Amniotic epithelial cell (primary cell): ENCODE data around the gene IQGAP2.

Source experiments
- DNase-seq: peaks from one replicate; pipeline ENCODE4 v3.0.0-alpha.2; 2010; ENCODE audit warnings: low read depth

IQGAP2 gene

DNA sequence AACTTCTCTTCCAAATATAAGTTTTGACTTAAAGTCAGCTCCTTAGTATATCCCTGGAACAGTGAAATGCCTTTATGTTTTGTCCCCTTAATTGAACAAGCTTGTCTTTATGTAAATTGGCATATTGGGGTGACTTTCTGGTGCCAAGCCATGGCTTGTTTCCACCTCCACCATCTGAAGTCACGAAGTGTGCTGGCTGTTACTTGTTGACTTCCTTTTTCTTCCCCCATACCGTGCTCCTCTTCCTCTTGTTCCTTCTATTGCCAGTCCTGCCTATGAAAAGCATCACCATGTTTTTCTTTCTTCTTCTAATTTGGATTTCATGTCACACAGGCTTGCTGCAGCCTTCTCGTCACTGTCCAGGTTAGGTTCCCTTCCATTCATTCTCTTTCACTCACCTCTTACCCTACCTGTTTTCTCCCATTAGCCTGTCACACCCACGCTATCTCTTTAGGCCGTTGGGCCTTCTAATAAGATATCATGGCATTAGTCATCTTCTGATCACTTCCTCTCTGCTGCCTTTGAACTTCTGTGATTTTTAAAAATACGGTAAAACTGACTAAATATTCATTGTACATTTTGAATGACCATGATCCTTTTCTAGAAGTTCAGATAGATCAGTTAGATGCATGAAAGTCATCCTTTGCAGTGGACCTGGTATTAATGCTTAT lies 48.1 kb downstream of the IQGAP2 start:
- no peak for DNase-seq

DNA sequence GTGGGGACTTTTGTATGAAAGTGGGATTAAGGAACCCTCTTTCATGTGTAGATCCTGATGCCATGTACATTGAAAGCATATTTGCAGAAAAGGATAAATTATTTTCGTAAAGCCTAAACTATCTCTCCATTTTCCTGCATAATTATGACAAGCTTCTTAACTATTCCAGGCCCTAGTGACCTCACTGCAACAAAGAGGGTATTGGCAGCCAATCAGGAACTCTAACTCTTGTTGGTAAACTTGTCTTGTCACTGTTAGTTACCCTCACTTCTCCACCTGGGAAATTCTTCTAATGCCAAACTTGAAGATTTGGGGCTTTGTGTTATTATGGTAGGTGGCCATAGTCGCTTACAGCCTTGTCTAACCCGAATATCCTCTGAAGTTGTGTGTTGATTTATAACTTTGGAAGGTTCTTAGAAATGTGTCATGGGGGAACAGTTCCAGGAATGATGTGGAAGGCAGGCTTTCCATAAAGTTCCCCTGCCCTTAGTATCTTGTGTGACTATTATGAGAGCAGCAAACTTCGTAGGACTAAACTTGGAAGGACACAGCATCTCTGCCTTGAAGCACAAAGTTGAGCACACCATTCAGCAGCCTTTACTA lies 52.5 kb downstream of the IQGAP2 start:
- no peak for DNase-seq

DNA sequence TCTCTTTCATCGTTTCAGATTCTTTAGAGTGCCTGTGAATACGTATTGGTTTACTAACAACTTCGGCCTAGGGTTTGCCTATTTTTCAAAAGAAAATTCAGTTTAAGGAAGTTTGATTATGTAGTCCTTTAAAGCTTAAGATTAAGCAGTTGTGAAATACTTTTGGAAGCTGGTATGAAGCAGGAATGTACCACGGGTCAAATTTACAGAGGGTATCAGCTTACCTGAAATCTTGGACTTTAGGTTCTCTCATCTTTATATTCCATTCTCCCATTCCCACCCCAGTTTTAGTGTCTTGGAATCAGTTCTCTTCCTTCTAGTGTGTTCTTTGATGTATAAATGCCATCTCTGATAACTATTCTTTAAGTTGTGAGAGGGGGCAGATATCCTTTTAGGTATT lies 53.2 kb downstream of the IQGAP2 start:
- no peak for DNase-seq

DNA sequence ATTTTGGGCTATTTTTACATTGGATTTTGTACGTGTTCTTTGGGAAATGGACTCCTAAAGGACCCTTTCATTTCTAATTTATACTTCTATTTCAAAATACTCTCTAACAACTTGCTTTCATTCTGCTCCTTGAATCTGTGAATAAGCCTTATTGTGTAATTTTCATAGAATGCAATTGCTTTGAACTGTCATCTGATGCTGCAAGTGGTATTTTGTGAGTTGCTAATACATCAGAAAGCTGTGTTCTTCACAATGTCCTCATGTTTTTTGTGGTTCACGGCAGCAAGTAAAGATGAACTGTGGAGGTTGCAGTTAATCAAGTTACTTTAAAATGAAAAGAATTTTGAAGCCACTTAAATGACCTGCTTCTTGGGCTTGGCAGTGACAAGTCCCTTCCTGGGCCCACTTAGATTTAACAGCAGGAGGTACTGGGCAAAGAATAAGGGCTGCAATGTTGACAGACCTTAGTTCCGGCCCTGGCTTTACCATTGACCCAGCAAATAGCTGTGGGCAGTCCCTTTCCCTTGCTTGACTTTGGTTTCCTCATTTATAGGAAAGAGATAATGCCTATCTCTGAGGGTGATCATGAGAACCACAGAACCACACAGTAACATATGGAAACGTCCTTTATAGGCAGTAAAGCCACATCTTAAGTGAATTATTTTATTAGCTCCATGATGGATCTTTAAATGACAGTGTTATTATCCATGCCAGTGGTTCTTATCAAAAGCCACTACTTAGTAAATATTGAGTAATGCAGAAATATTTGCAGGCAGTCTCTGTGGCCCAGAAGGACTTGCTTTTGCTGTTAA lies 54.8 kb downstream of the IQGAP2 start:
- peak; percentile 49 for DNase-seq

DNA sequence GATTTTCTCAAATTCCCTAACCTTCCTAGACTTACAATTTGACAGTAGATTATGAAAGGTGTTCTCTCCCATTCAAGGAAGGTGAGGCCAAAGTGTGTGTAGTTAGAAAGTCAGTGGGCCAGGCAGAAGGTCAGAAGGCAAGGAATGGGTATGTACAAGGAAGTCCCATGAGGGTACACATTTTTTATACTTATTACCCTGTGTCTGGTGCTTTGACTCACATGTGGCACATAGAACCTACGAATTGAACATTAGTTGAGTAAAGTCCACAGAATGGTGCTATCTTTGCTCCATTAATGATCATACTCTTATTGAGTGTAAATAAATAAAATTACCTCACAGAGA lies 55.4 kb downstream of the IQGAP2 start:
- DNase-seq = no peak

DNA sequence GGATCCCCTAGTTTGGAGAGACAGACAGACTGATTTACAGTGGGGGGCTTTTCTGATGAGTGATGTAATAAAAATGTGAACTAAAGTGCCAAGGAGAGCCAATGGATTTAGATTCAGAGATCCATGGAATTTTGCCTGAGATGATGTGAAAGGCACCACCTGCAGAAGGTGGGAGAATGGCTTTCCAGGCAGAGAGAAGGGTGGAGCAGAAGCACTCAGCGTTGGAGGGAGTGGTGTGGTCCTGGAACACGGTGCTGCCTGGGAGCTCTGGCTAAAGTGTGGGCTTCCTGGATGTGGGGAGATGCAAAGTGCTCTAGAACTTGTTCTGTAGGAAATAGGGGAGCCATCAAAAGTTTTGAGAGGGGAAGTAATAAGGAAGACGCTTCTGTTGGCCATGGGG lies 57.0 kb downstream of the IQGAP2 start:
- no peak for DNase-seq

DNA sequence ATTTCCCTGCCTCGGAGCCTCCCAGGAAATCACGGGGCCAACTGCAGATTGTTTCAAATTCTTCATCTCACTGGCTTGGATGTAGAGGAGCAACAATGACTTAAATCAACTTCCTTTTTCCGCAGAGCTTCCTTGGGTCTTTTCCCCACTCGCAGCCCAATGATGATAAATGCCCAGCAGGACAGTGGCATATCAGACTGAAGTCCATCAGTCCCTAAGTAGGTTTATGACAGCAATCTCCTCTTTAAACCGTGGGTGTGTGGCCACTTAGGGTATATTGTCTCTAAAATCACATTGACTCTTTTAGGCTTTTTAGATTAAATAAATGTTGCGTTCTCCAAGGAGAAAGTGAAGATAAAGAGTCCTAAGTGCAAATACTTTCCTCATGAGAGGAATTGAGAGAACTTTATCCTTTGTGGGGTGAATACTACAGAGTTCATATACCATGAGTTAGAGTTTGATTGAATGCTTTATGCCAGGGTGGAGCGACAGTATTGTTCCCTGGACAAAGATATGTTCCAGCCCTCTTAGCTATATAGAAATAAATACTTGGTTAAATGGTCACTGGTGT lies 59.1 kb downstream of the IQGAP2 start:
- DNase-seq = no peak

DNA sequence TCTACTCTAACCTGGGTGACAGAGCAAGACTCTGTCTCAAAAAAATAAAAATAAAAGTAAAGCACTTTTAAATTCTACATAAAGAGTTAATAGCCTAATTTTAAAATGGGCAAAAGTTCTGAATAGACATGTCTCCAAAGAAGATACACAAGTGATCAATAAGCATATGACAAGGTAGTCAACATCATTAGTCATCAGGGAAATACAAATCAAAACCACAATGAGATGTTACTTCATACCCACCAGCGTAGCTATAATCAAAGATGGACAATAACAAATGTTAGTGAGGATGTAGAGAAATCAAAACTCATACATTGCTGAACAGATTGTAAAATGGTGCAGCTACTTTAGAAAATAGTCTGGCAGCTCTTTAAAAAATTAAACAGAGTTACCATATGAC lies 64.1 kb downstream of the IQGAP2 start:
- no peak for DNase-seq

DNA sequence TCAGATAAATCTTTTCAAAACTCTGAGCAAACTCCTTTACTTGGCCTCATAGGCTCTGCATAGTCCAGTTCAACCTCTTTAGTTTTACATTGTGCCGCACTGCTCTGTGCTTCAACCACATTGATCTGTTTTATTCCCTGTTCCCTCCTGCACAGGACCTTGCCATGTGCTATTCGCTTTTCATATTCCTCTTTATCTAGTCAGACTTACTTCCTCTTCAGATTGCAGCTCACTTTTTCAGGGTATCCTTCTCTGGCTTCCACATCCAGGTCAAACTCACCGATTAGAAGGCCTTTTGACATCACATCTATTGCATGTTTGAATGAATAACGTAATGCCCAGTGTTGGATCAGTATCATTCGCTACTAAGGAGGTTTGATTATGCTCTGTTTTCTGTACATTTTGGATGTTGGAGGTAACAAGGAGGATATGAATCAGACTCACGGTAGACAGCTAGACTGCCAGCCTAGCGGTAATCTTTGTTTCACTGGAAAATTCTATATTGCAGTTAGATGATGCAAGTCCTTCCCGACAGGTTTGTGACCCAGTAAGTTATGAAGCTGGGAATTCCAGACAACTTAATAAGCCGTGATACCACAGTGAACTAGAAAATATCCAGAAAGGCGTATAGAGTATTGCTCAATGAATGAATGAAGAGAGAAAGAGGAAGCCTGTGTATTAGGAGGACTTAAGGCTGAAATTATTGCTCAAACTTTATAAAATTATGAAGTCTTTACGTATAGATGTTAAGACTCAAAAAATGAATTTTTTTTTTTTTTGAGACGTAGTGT lies 65.7 kb downstream of the IQGAP2 start:
- peak; percentile 60 for DNase-seq

DNA sequence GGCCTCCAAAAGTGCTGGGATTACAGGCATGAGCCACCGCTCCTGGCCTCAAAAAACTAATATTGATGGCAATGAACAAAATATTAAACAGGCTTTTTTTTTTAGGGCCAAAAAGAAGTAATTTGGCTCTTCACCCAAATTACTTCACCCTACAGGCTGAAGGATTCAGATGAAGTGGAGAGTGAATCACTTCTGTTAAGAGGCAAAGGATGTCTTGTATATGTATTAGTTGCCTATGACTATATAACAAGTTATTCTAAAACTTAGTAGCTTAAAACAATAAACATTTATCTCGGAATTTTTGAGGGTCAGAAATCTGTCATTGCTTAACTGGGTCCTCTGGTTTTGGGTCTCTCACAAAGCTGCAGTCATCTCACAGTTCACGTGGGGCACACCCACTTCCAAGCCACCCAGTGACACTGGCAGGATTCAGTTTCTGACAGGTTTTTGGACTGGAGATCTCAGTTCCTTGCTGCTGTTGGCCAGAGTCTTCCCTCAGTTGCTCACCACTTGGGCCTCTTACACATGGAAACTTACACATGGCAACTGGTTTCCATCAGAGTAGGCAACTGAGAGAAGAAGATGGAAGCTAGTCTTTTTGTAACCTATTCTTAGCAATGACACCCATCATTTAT lies 66.7 kb downstream of the IQGAP2 start:
- DNase-seq = no peak

DNA sequence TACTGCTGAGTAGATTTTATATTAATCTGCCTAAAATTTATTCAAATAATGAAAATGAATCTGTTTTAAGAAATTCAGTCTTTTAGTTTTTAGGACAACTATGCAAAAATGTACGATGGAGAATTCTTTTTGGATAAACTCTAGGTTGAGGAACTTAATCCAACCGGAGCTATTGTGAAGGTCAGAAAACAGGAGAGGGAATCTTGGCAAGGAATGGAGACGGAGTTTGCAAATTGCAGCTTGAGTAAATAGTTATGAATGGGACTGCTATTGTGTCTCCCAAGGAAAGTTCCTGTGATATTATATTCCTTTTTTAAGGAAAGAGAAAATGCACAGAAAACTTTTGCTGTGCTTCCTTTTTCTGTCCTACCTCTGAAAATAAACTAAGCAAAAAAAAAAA lies 67.9 kb downstream of the IQGAP2 start:
- DNase-seq = no peak

DNA sequence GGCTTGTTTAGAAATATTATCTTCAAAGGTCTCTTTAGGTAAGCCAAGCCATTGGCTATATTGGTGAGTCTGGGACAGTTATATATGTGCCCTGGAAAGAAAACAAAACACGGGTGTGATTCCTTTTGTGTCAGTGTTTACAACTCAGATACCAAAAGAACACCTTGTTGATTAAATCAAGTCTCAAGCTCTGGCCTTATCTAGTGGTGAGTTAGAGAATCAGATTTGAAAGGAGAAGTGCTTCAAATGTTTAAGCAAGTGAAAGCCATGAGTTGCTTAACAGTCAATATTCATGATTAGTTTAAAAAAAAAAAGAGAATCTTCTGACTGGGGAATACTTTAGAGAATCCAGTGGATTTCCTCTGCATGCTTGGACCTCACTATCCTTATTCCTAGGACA lies 68.3 kb downstream of the IQGAP2 start:
- DNase-seq = no peak

DNA sequence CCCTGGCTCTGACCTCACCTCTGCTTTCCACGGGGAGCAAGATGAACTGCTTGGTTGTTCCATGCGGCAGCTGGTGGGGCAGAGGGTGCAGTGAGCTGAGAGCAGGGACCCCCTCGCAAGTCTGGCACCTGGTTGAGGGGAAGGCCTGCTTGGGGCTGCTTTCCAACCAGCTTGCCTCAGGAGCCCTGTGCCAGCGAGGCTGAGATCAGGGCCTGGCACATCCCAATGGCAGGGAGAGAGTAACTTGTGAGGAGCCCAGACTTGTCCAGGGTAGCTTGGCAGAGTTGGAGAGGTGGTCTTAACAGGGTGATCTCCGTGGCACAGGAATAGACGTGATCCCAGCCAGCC lies 68.9 kb downstream of the IQGAP2 start:
- no peak for DNase-seq

DNA sequence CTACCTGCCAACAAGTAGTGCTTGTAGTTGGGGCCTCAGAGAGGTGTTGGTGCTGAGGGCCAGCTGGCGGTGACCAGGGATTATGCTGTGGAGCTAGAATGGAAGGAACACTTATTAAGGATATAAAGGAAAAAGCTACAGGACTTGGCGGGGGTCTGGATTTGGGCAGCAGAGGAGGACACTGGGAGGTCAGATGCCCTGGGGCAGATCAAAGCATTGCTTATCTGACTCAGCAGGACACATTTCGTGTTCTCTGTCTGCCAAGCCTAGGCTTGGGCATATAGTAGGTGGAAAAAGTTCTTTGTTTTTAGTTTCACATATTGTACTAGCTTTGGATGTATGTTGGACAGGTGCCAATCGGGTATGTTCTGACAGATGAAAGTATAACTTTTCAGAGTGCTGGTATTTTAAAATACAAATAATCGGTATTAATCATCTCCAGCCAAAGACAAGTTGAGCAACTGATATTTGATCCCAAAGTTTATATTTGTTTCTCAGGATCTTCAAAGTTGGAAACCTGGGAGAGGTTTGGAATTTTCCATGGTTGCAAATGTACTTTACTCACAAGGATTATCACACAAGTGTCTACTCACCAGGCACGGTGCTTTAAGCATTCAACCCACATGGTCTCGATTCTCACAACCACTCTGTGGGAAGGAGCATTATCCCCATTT lies 69.4 kb downstream of the IQGAP2 start:
- no peak for DNase-seq

DNA sequence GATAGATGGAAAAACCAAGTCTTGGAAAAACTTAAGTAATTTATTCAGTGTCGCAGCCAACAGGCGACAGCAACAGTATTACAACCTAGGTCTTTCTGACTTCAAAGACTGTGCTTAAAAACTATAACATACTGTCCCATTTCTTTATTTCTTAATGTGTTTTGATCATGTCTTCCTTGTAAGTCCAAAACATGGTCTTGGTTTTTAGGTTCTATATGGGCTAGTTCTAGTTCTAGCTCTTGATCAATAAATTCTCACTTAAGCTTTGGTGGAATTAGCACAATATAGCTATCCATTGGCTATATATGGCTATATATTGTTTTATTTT lies 69.9 kb downstream of the IQGAP2 start:
- DNase-seq = no peak

DNA sequence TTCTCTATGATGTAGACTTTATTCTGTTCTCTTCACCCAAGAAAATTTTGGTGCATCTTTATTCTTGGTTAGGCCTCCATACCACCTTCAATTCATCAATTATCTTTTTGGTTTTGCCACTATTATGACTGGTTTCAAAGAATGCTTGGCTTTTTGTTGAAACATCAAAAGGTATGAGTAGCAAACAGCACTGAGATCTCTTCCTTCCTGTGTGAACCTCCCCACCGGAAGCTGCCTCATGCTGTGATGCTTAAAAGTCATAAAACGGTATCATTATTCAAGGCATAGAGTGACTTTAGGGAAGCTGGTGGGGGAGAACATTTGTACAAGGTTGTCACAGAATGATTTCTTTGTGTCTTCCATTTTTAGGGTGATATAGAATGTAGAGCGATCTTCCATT lies 70.6 kb downstream of the IQGAP2 start:
- DNase-seq = no peak

DNA sequence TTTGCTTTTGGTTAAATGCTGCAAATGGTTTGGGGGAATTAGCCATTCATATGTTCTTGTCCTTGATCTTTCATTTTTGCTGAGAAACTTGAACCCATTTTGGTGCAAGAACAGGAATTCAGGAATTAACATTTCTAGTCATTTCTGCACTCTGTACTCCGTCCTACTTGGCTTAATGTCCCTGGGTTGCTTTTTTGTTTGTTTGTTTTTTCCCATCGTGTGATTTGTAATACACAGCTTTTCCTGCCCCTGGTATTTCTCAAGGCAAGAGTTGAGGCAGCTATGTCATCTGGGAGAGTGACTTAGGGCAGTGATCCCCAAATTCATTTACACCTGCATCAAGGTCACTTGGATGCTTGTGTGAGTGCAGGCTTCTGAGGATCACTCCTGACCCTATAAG lies 71.3 kb downstream of the IQGAP2 start:
- DNase-seq = no peak

DNA sequence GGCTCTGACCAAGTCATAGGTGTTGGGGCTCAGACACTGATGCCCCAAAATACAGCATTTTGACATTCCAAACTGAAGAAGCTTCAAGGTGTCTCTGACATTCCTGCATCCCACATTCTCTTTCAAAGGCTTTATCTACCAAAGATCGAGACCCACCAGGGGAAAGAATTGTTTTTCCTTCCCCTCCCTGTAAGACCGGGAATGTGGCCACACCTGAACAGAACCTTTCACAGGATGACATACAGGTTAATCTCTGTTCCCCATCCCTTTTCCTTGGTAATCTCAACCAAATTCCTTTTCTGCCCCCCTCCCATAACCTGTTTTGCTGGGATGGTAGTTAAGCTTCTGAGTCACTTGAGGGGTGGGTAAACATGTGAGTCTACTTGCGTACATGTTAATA lies 72.3 kb downstream of the IQGAP2 start:
- DNase-seq = no peak

DNA sequence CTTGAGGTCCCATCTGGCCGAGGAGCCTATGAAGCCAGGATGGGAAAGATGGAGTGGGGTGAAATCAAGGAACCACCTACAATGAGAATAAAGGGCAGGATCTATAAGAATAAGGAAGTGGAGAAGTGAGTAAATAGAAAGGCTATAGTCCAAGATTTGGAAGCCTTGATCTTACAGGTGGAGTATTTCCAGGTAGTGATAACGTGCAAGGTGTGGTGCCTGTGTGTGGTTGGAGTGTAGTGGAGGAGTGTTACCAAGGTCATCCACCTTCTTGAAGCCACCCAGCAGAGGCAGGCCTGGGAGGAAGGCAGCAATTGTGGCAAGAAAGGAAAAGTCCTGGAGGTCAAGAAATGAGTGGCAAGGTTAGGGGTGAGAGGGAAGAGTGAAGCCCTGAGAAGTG lies 72.9 kb downstream of the IQGAP2 start:
- no peak for DNase-seq

DNA sequence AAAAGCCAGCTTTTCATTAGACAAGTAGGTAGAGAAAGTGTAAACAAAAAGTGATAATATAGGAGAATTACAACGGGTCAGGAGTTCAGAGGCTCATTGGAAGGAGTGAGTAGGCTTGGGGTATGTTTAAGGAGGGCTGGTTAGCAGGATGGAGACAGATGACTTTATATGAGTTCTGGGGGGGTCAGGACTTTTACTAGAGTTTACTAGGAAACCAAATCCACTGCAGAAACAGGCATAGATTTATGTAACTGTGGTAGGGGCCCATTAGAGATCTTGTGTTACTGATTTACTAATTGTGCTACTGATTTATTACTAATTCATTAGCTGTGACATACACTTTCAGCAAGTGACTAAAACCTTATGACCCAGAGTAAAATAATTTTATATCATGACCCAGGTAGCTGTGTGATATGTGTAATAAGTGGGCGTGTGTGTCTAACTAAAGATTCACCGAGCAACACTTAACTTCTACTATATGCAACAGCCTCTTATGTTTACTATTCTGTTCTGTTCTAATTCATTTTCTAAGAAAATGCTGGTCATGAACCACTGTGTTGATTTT lies 73.5 kb downstream of the IQGAP2 start:
- DNase-seq = no peak

DNA sequence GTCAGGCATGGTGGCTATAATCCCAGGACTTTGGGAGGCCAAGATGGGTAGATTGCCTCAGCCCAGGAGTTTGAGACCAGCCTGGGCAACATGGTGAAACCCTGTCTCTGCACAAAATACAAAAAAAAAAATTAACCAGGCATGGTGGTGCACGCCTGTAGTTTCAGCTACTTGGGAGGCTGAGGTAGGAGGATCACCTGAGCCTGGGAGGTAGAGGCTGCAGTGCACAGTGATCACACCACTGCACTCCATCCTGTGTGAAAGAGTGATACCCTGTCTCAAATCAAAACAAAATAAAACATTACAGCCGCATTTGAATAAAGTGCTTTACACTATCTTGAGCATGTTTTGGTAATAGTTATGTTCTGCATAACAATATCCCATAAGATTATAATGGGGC lies 74.0 kb downstream of the IQGAP2 start:
- DNase-seq = no peak
